ENCODE results near the gene UGT1A7. TPM values are rescaled to one million over a fixed set of nuclear protein-coding genes. Genes with fewer than 3 reads are reported as not detected.

UGT1A7 gene
- total and polyA plus RNA-seq, 12 donors, result 0.11 to 10.1 (median 0.74) TPM; not detected in 3

GRCh38 chr2:233807966-233808935 lies 126.5 kb downstream of the UGT1A7 start:
- no peaks in the 10 kb centered on the region for H3K36me3 ChIP-seq (replicated peaks in 1 of 2)
- no peak overlapping the region for H3K4me3 ChIP-seq
- no peaks in the 10 kb centered on the region for H3K4me1 ChIP-seq (replicated peaks in 1 of 2)
- peak in 3 of 7 donors; percentile 4 to 14 (median 7) for DNase-seq
- H3K27me3 ChIP-seq, result no peaks in the 10 kb centered on the region
- TF ChIP-seq POLR2A (IDR thresholded peaks at IDR 0.05), result no peak
- TF ChIP-seq CTCF (IDR thresholded peaks at IDR 0.05), result no peak
- 66 to 78% (median 70%) methylated on average over 5 to 10 of the region's 10 CpGs for WGBS, 4 donors
- H3K9me3 ChIP-seq (replicated peaks in 1 of 3), result no peaks in the 10 kb centered on the region
- H3K27ac ChIP-seq, result no peak overlapping the region
- intact Hi-C loops (cut with DNase I), result no loop called here

- TF ChIP-seq POLR2A (IDR thresholded peaks at IDR 0.05), result no peak
- TF ChIP-seq CTCF (IDR thresholded peaks at IDR 0.05), result no peak
- 86 to 91% (median 88%) methylated on average over 3 to 6 of the region's 6 CpGs for WGBS, 4 donors
- no peaks in the 10 kb centered on the region for H3K27me3 ChIP-seq
- no peak overlapping the region for H3K4me3 ChIP-seq
- no peak overlapping the region for H3K27ac ChIP-seq
- no peaks in the 10 kb centered on the region for H3K36me3 ChIP-seq (replicated peaks in 1 of 2)
- intact Hi-C loops (cut with DNase I), result no loop called here
- peak in 1 of 7 donors; percentile 1 for DNase-seq
- H3K9me3 ChIP-seq (replicated peaks in 1 of 3), result no peaks in the 10 kb centered on the region
- H3K4me1 ChIP-seq (replicated peaks in 1 of 2), result no peaks in the 10 kb centered on the region
Observed at GRCh38 chr2:233810385-233810784, 128.7 kb downstream of the UGT1A7 start.

GRCh38 chr2:233811087-233811486 lies 129.4 kb downstream of the UGT1A7 start:
- peak in 1 of 7 donors; percentile 2 for DNase-seq
- Histone ChIP-seq H3K9me3 (replicated peaks in 1 of 3) (no peaks in the 10 kb centered on the region), H3K27me3 (no peaks in the 10 kb centered on the region), H3K4me3 (no peak overlapping the region), H3K4me1 (replicated peaks in 1 of 2) (no peaks in the 10 kb centered on the region), H3K27ac (no peak overlapping the region), H3K36me3 (replicated peaks in 1 of 2) (no peaks in the 10 kb centered on the region)
- 76 to 90% (median 83%) methylated on average over 3 to 4 of the region's 4 CpGs for WGBS, 4 donors
- no peak for TF ChIP-seq CTCF (IDR thresholded peaks at IDR 0.05)
- no peak for TF ChIP-seq POLR2A (IDR thresholded peaks at IDR 0.05)
- intact Hi-C loops (cut with DNase I), result no loop called here

GRCh38 chr2:233811732-233812131 lies 130.0 kb downstream of the UGT1A7 start:
- H3K27me3 ChIP-seq, result no peaks in the 10 kb centered on the region
- DNase-seq, result peak in 1 of 7 donors; percentile 10
- TF ChIP-seq POLR2A (IDR thresholded peaks at IDR 0.05) (no peak), CTCF (IDR thresholded peaks at IDR 0.05) (no peak)
- no peaks in the 10 kb centered on the region for H3K4me1 ChIP-seq (replicated peaks in 1 of 2)
- H3K27ac ChIP-seq, result no peak overlapping the region
- H3K4me3 ChIP-seq, result no peak overlapping the region
- no peaks in the 10 kb centered on the region for H3K36me3 ChIP-seq (replicated peaks in 1 of 2)
- no peaks in the 10 kb centered on the region for H3K9me3 ChIP-seq (replicated peaks in 1 of 3)
- intact Hi-C loops (cut with DNase I), result no loop called here
- 83 to 88% (median 87%) methylated on average over 7 to 8 of the region's 8 CpGs for WGBS, 4 donors

All from adrenal gland (tissue), 12 donors.